Measurements from ENCODE around the gene IRAK3.
A peak's percentile ranks its signal among the peaks of the same experiment; 100 is the strongest.

- TF ChIP-seq CTCF (IDR thresholded peaks at IDR 0.05) = peak in 11 of 12 donors; percentile 45 to 77 (median 68)
- no peak for TF ChIP-seq POLR2A (IDR thresholded peaks at IDR 0.05)
These were observed 43.9 kb upstream of the IRAK3 start for GRCh38 chr12:66144791-66145754.
